ENCODE measurements around the gene AFP. TPM values are rescaled to one million over a fixed set of nuclear protein-coding genes. Genes with fewer than 3 reads are reported as not detected.

AFP gene
- total and polyA plus RNA-seq, 7 experiments from 2014 or later: not detected

DNA sequence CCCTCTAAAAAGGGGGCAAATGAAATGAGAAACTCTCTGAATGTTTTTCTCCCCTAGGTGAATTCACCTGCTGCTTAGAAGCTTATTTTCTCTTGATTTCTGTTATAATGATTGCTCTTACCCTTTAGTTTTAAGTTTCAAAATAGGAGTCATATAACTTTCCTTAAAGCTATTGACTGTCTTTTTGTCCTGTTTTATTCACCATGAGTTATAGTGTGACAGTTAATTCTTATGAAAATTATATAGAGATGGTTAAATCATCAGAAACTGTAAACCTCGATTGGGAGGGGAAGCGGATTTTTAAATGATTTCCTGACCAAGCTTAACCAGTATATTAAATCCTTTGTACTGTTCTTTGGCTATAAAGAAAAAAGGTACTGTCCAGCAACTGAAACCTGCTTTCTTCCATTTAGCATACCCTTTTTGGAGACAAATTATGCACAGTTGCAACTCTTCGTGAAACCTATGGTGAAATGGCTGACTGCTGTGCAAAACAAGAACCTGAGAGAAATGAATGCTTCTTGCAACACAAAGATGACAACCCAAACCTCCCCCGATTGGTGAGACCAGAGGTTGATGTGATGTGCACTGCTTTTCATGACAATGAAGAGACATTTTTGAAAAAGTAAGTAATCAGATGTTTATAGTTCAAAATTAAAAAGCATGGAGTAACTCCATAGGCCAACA, 27.7 kb upstream of the AFP start:
- CTCF ChIA-PET: no interaction called here
- POLR2A ChIA-PET: no interaction called here
- no peaks in the 10 kb centered on the region for H3K36me3 Mint-ChIP-seq
- no peaks in the 10 kb centered on the region for H3K4me1 ChIP-seq (ENCODE audit: control insufficient read depth in 2 of 2, insufficient read depth in 2 of 2, low read length in 2 of 2)
- no peaks in the 10 kb centered on the region for H3K4me1 Mint-ChIP-seq
- intact Hi-C loops (cut with micrococcal nuclease): no loop called here
- H3K27me3 ChIP-seq (ENCODE audit: control insufficient read depth in 2 of 2, insufficient read depth in 2 of 2, low read length in 2 of 2): no peaks in the 10 kb centered on the region
- no peak for ATAC-seq
- no peak overlapping the region for H3K4me3 Mint-ChIP-seq
- no peaks in the 10 kb centered on the region for H3K36me3 ChIP-seq (ENCODE audit: control insufficient read depth in 2 of 3, insufficient read depth in 3 of 3, low read length in 3 of 3)
- no peak overlapping the region for H3K27ac ChIP-seq (ENCODE audit: low read depth, low read length)
- no peaks in the 10 kb centered on the region for H3K9me3 Mint-ChIP-seq
- H3K27ac Mint-ChIP-seq: no peak overlapping the region
- no peak overlapping the region for H3K4me3 ChIP-seq (ENCODE audit: low read length)
- H3K27me3 Mint-ChIP-seq: no peaks in the 10 kb centered on the region
- DNase-seq: no peak
- H3K9me3 ChIP-seq (ENCODE audit: control insufficient read depth in 2 of 3, low read length in 3 of 3): no peaks in the 10 kb centered on the region

GRCh38 chr4:73409012-73409862, 26.8 kb upstream of the AFP start:
- no peaks in the 10 kb centered on the region for H3K4me1 Mint-ChIP-seq
- Histone ChIP-seq H3K27me3 (ENCODE audit: control insufficient read depth in 2 of 2, insufficient read depth in 2 of 2, low read length in 2 of 2) (no peaks in the 10 kb centered on the region), H3K9me3 (ENCODE audit: control insufficient read depth in 2 of 3, low read length in 3 of 3) (no peaks in the 10 kb centered on the region), H3K27ac (ENCODE audit: low read depth, low read length) (no peak overlapping the region), H3K4me1 (ENCODE audit: control insufficient read depth in 2 of 2, insufficient read depth in 2 of 2, low read length in 2 of 2) (no peaks in the 10 kb centered on the region), H3K36me3 (ENCODE audit: control insufficient read depth in 2 of 3, insufficient read depth in 3 of 3, low read length in 3 of 3) (no peaks in the 10 kb centered on the region), H3K4me3 (ENCODE audit: low read length) (no peak overlapping the region)
- H3K9me3 Mint-ChIP-seq: no peaks in the 10 kb centered on the region
- DNase-seq (no peak), ATAC-seq (no peak)
- H3K36me3 Mint-ChIP-seq: no peaks in the 10 kb centered on the region
- no peak overlapping the region for H3K27ac Mint-ChIP-seq
- intact Hi-C loops (cut with micrococcal nuclease): no loop called here
- ChIA-PET POLR2A (no interaction called here), CTCF (no interaction called here)
- no peaks in the 10 kb centered on the region for H3K27me3 Mint-ChIP-seq
- H3K4me3 Mint-ChIP-seq: no peak overlapping the region

DNA sequence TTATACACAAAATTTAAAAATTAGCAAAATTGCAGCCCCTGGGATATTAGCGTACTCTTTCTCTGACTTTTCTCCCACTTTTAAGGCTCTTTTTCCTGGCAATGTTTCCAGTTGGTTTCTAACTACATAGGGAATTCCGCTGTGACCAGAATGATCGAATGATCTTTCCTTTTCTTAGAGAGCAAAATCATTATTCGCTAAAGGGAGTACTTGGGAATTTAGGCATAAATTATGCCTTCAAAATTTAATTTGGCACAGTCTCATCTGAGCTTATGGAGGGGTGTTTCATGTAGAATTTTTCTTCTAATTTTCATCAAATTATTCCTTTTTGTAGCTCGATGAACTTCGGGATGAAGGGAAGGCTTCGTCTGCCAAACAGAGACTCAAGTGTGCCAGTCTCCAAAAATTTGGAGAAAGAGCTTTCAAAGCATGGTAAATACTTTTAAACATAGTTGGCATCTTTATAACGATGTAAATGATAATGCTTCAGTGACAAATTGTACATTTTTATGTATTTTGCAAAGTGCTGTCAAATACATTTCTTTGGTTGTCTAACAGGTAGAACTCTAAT, 26.0 kb upstream of the AFP start:
- Histone ChIP-seq H3K27me3 (ENCODE audit: control insufficient read depth in 2 of 2, insufficient read depth in 2 of 2, low read length in 2 of 2) (no peaks in the 10 kb centered on the region), H3K4me3 (ENCODE audit: low read length) (no peak overlapping the region), H3K36me3 (ENCODE audit: control insufficient read depth in 2 of 3, insufficient read depth in 3 of 3, low read length in 3 of 3) (no peaks in the 10 kb centered on the region), H3K9me3 (ENCODE audit: control insufficient read depth in 2 of 3, low read length in 3 of 3) (no peaks in the 10 kb centered on the region), H3K4me1 (ENCODE audit: control insufficient read depth in 2 of 2, insufficient read depth in 2 of 2, low read length in 2 of 2) (no peaks in the 10 kb centered on the region), H3K27ac (ENCODE audit: low read depth, low read length) (no peak overlapping the region)
- Mint-ChIP-seq H3K4me1 (no peaks in the 10 kb centered on the region), H3K27me3 (no peaks in the 10 kb centered on the region), H3K27ac (no peak overlapping the region), H3K9me3 (no peaks in the 10 kb centered on the region), H3K4me3 (no peak overlapping the region), H3K36me3 (no peaks in the 10 kb centered on the region)
- DNase-seq: no peak
- ATAC-seq: no peak
- CTCF ChIA-PET: no interaction called here
- POLR2A ChIA-PET: no interaction called here
- intact Hi-C loops (cut with micrococcal nuclease): no loop called here

GRCh38 chr4:73410916-73411730, 24.9 kb upstream of the AFP start:
- Histone ChIP-seq H3K36me3 (ENCODE audit: control insufficient read depth in 2 of 3, insufficient read depth in 3 of 3, low read length in 3 of 3) (no peaks in the 10 kb centered on the region), H3K27me3 (ENCODE audit: control insufficient read depth in 2 of 2, insufficient read depth in 2 of 2, low read length in 2 of 2) (no peaks in the 10 kb centered on the region), H3K9me3 (ENCODE audit: control insufficient read depth in 2 of 3, low read length in 3 of 3) (no peaks in the 10 kb centered on the region), H3K27ac (ENCODE audit: low read depth, low read length) (no peak overlapping the region), H3K4me3 (ENCODE audit: low read length) (no peak overlapping the region), H3K4me1 (ENCODE audit: control insufficient read depth in 2 of 2, insufficient read depth in 2 of 2, low read length in 2 of 2) (no peaks in the 10 kb centered on the region)
- Mint-ChIP-seq H3K36me3 (no peaks in the 10 kb centered on the region), H3K27ac (no peak overlapping the region), H3K4me1 (no peaks in the 10 kb centered on the region), H3K27me3 (no peaks in the 10 kb centered on the region), H3K4me3 (no peak overlapping the region), H3K9me3 (no peaks in the 10 kb centered on the region)
- no peak for DNase-seq
- intact Hi-C loops (cut with micrococcal nuclease): no loop called here
- POLR2A ChIA-PET: no interaction called here
- CTCF ChIA-PET: no interaction called here
- no peak for ATAC-seq

DNA sequence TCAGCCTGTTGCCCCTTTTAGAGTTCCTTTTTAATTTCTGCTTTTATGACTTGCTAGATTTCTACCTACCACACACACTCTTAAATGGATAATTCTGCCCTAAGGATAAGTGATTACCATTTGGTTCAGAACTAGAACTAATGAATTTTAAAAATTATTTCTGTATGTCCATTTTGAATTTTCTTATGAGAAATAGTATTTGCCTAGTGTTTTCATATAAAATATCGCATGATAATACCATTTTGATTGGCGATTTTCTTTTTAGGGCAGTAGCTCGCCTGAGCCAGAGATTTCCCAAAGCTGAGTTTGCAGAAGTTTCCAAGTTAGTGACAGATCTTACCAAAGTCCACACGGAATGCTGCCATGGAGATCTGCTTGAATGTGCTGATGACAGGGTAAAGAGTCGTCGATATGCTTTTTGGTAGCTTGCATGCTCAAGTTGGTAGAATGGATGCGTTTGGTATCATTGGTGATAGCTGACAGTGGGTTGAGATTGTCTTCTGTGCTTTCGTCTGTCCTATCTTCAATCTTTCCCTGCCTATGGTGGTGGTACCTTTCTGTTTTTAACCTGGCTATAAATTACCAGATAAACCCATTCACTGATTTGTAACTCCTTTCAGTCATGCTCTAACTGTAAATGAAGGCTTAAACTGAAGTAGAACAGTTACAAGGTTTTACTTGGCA, 24.1 kb upstream of the AFP start:
- H3K9me3 Mint-ChIP-seq: no peaks in the 10 kb centered on the region
- H3K36me3 Mint-ChIP-seq: no peaks in the 10 kb centered on the region
- no peaks in the 10 kb centered on the region for H3K4me1 ChIP-seq (ENCODE audit: control insufficient read depth in 2 of 2, insufficient read depth in 2 of 2, low read length in 2 of 2)

GRCh38 chr4:73413294-73413755, 22.7 kb upstream of the AFP start:
- DNase-seq (no peak), ATAC-seq (no peak)
- CTCF ChIA-PET: interaction anchor here (0.7 kb wide), 1 partner anchor 396 kb away, joined by 3 read pairs; no protein-coding TSS in a partner anchor
- Histone ChIP-seq H3K4me3 (ENCODE audit: low read length) (no peak overlapping the region), H3K4me1 (ENCODE audit: control insufficient read depth in 2 of 2, insufficient read depth in 2 of 2, low read length in 2 of 2) (no peaks in the 10 kb centered on the region), H3K36me3 (ENCODE audit: control insufficient read depth in 2 of 3, insufficient read depth in 3 of 3, low read length in 3 of 3) (no peaks in the 10 kb centered on the region), H3K27ac (ENCODE audit: low read depth, low read length) (no peak overlapping the region), H3K9me3 (ENCODE audit: control insufficient read depth in 2 of 3, low read length in 3 of 3) (no peaks in the 10 kb centered on the region), H3K27me3 (ENCODE audit: control insufficient read depth in 2 of 2, insufficient read depth in 2 of 2, low read length in 2 of 2) (no peaks in the 10 kb centered on the region)
- intact Hi-C loops (cut with micrococcal nuclease): no loop called here
- POLR2A ChIA-PET: interaction anchor here (0.7 kb wide), 1 partner anchor 332 kb away, joined by 3 read pairs; no protein-coding TSS in a partner anchor
- Mint-ChIP-seq H3K36me3 (no peaks in the 10 kb centered on the region), H3K9me3 (no peaks in the 10 kb centered on the region), H3K4me3 (no peak overlapping the region), H3K27ac (no peak overlapping the region), H3K27me3 (no peaks in the 10 kb centered on the region), H3K4me1 (no peaks in the 10 kb centered on the region)

More for the DNA sequence above, 24.1 kb upstream of the AFP start:
- intact Hi-C loops (cut with micrococcal nuclease): no loop called here
- Histone ChIP-seq H3K27ac (ENCODE audit: low read depth, low read length) (no peak overlapping the region), H3K36me3 (ENCODE audit: control insufficient read depth in 2 of 3, insufficient read depth in 3 of 3, low read length in 3 of 3) (no peaks in the 10 kb centered on the region), H3K4me3 (ENCODE audit: low read length) (no peak overlapping the region), H3K27me3 (ENCODE audit: control insufficient read depth in 2 of 2, insufficient read depth in 2 of 2, low read length in 2 of 2) (no peaks in the 10 kb centered on the region), H3K9me3 (ENCODE audit: control insufficient read depth in 2 of 3, low read length in 3 of 3) (no peaks in the 10 kb centered on the region)
- ChIA-PET CTCF (no interaction called here), POLR2A (no interaction called here)
- Mint-ChIP-seq H3K27ac (no peak overlapping the region), H3K4me1 (no peaks in the 10 kb centered on the region), H3K4me3 (no peak overlapping the region), H3K27me3 (no peaks in the 10 kb centered on the region)
- no peak for ATAC-seq
- DNase-seq: no peak
